Type B pancreatic cell (in vitro differentiated cells): ENCODE data around the gene SOX30. TPM values are rescaled to one million over a fixed set of nuclear protein-coding genes. Genes with fewer than 3 reads are reported as not detected.

Experiments
- DNase-seq: peaks from one replicate; pipeline ENCODE4 v3.0.0; 2021; ENCODE audit warnings: mixed read lengths; ENCODE audit not compliant: unreplicated experiment; ENCODE audit errors: extremely low spot score
- H3K27ac Mint-ChIP-seq: 2 replicates; pipeline ENCODE4 v1.8.0; 2021; ENCODE audit warnings: mild to moderate bottlenecking, mixed read lengths
- H3K27me3 Mint-ChIP-seq: 2 replicates; pipeline ENCODE4 v1.8.0; 2021; ENCODE audit warnings: mixed read lengths
- H3K36me3 Mint-ChIP-seq: 2 replicates; pipeline ENCODE4 v1.8.0; 2021; ENCODE audit warnings: mixed read lengths
- H3K4me1 Mint-ChIP-seq: one replicate; pipeline ENCODE4 v1.8.0; 2021; ENCODE audit warnings: mixed read lengths; ENCODE audit not compliant: unreplicated experiment
- H3K4me3 Mint-ChIP-seq: 2 replicates; pipeline ENCODE4 v1.8.0; 2021; ENCODE audit warnings: mild to moderate bottlenecking, mixed read lengths
- H3K9me3 Mint-ChIP-seq: 2 replicates; pipeline ENCODE4 v1.8.0; 2021; ENCODE audit warnings: mixed read lengths
- total RNA-seq: library from RNA; stranded (reverse); gene quantifications from 2 replicates; pipeline ENCODE4 v1.2.1, GENCODE V29; 2021; ENCODE audit warnings: low replicate concordance
- TF ChIP-seq, protein P1 (sequence below): fragments of 200-600 bp; sonication (generic); conservative IDR thresholded peaks from 2 replicates; pipeline ENCODE4 v1.5.0; 2021; ENCODE audit warnings: antibody characterized with exemption, mild to moderate bottlenecking

Gene SOX30
- total RNA-seq, 1 donor from 2014 or later, result not detected

DNA sequence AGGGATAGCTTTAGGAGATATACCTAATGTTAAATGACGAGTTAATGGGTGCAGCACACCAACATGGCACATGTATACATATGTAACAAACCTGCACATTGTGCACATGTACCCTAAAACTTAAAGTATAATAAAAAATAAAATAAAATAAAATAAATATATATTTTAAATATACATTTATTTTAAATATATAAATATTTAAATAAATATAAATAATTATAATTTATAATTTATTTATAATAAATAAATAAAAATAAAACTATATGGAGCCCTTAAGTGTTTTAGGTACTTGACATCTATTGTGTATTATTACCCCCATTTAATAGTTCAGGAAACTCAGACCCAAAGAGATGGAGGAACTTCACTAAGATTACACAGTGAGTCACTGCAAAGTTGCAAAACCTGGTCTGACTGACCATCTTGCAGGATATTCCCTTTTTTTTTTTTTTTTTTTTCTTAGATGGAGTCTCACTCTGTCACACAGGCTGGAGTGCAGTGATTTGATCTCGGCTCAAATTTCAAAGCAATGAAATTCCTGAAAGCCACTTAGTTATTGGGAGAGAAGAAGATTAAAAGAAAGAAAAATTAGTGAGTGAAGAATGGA is 13.3 kb upstream of the SOX30 start:
- TF ChIP-seq, protein P1, sequence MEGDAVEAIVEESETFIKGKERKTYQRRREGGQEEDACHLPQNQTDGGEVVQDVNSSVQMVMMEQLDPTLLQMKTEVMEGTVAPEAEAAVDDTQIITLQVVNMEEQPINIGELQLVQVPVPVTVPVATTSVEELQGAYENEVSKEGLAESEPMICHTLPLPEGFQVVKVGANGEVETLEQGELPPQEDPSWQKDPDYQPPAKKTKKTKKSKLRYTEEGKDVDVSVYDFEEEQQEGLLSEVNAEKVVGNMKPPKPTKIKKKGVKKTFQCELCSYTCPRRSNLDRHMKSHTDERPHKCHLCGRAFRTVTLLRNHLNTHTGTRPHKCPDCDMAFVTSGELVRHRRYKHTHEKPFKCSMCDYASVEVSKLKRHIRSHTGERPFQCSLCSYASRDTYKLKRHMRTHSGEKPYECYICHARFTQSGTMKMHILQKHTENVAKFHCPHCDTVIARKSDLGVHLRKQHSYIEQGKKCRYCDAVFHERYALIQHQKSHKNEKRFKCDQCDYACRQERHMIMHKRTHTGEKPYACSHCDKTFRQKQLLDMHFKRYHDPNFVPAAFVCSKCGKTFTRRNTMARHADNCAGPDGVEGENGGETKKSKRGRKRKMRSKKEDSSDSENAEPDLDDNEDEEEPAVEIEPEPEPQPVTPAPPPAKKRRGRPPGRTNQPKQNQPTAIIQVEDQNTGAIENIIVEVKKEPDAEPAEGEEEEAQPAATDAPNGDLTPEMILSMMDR, result no peak
- no peaks in the 10 kb centered on the region for H3K4me1 Mint-ChIP-seq
- H3K27me3 Mint-ChIP-seq, result peaks cover 24% of the 10 kb centered on the region
- no peaks in the 10 kb centered on the region for H3K36me3 Mint-ChIP-seq
- H3K27ac Mint-ChIP-seq, result no peak overlapping the region
- no peak for DNase-seq
- H3K9me3 Mint-ChIP-seq, result no peaks in the 10 kb centered on the region
- no peak overlapping the region for H3K4me3 Mint-ChIP-seq

DNA sequence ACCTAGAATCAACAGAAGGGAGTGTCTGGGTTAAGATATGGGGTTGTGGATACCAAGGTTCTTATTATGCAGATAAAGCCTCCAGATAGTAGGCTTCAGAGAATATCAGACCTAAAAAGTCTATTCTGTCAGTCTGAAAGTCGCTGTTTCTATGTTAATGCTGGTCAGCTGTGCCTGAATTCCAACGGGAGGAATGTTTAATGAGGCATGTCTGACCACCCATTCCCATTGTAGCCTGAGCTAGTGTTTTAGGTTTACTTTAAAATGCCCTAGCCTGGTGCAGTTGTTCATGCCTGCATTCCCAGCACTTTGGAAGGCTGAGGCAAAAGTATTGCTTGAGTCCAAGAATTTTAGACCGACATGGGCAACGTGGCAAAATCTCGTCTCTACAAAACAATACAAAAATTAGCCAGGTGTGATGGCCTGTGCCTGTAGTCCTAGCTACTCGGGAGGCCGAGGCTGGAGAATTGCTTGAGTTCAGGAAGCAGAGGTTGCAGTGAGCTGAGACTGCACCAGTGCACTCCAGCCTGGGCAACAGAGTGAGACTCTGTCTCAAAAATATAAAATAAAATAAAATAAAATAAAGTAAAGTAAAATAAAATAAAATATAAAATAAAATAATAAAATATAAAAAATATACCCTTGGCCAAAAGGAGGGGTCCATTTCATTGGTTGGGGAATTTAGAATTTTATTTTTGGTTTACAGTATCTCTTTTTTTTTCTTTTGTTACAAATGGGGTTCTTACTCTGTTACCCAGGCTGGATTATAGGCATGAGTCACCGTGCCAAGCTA is 7.8 kb upstream of the SOX30 start:
- no peak overlapping the region for H3K4me3 Mint-ChIP-seq
- DNase-seq, result no peak
- H3K27ac Mint-ChIP-seq, result no peak overlapping the region
- H3K9me3 Mint-ChIP-seq, result peaks cover 3% of the 10 kb centered on the region
- H3K27me3 Mint-ChIP-seq, result no peaks in the 10 kb centered on the region
- TF ChIP-seq, protein P1, result no peak
- no peaks in the 10 kb centered on the region for H3K4me1 Mint-ChIP-seq
- no peaks in the 10 kb centered on the region for H3K36me3 Mint-ChIP-seq

DNA sequence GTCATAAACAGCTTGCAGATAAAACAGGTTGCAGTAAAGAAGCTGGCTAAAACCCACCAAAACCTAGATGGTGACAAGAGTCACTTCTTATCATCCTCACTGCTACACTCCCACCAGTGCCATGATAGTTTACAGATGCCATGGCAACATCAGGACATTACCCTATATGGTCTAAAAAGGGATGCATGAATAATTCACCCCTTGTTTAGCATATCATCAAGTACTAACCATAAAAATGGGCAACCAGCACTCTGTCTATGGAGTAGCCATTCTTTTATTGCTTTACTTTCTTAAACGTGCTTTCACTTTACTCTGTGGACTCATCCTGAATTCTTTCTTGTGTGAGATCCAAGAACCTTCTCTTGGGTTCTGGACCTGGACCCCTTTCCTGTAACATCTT is 6.7 kb upstream of the SOX30 start:
- TF ChIP-seq, protein P1, result no peak
- Mint-ChIP-seq H3K27ac (no peak overlapping the region), H3K27me3 (no peaks in the 10 kb centered on the region)

DNA sequence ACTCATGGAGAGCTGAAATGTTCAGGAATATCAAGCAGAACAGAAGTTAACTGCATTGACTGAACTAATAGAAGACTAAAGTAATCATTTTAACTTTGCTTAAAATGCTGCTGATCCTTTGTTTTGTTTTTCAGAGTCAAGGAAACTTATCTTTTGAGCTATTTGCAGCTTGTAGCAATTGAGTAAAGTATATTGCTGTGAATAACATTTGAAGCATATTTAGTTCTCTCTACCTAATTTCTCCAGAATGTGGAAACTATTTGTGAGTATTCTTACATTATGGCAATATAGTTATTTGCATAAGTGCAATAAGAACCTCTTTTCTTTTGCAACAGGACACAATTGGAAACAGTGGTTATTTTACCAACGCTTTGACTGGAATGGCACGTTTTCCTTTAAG is 5.3 kb upstream of the SOX30 start:
- Mint-ChIP-seq H3K4me3 (no peak overlapping the region), H3K9me3 (peaks cover 8% of the 10 kb centered on the region), H3K27me3 (no peaks in the 10 kb centered on the region), H3K4me1 (no peaks in the 10 kb centered on the region), H3K27ac (no peak overlapping the region), H3K36me3 (no peaks in the 10 kb centered on the region)
- DNase-seq, result no peak
- TF ChIP-seq, protein P1, result no peak

More for the DNA sequence above, 6.7 kb upstream of the SOX30 start:
- no peak overlapping the region for H3K4me3 Mint-ChIP-seq
- no peaks in the 10 kb centered on the region for H3K36me3 Mint-ChIP-seq
- peaks cover 3% of the 10 kb centered on the region for H3K9me3 Mint-ChIP-seq
- DNase-seq, result no peak
- H3K4me1 Mint-ChIP-seq, result no peaks in the 10 kb centered on the region

DNA sequence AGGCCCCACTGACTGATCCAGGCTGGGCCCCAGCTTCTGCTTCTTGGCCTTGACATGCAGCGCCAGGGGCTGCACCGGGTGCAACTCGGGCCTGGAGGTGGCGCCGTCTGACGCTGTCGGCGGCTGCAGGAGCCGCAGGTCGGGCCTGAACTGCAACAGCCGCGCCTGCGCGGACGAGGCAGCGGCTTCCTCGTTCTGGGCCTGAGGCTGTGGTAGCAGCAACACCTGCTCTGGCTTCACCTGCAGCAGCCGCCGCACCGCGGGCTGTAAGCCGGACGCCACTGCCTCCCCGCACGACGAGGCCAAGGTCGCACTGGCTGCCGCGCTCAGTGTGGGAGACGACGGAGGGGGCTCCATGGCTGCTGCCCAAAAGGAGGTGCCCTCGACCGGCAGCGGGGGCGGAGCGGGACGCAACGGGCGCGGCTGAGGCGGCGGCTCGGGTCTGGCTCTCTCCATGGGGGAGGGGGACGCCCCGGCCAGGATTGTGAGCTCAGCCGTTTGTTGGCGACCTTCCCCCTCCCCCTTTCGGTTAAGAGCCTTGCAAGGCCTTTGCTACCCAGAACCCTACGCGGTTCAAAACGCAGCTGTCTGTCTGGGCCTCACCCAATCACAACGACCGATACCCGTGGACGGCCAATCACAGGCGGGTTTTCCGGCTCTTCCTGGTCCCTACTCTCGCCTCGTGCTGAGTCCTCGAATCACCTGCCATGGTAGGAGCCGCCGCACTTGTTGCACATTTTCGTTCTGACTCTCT is 438 bp downstream of the SOX30 start:
- no peak overlapping the region for H3K27ac Mint-ChIP-seq
- H3K27me3 Mint-ChIP-seq, result no peaks in the 10 kb centered on the region
- no peak for DNase-seq
- H3K36me3 Mint-ChIP-seq, result no peaks in the 10 kb centered on the region
- H3K9me3 Mint-ChIP-seq, result peaks cover 9% of the 10 kb centered on the region
- H3K4me1 Mint-ChIP-seq, result no peaks in the 10 kb centered on the region
- H3K4me3 Mint-ChIP-seq, result no peak overlapping the region
- TF ChIP-seq, protein P1, result no peak
